Endodermal cell (in vitro differentiated cells): Measurements from ENCODE around the gene ERMP1. TPM values are rescaled to one million over a fixed set of nuclear protein-coding genes. Genes with fewer than 3 reads are reported as not detected.

ENCODE experiments used
- DNase-seq: peaks from one replicate; pipeline ENCODE4 v3.0.0-alpha.2; 2017
- H3K27ac ChIP-seq: 2 replicates; pipeline ENCODE4 v1.5.1; 2013; ENCODE audit warnings: mild to moderate bottlenecking, low read depth, low read length, moderate library complexity
- H3K27me3 ChIP-seq: 2 replicates; pipeline ENCODE4 v1.6.1; 2013; ENCODE audit warnings: mild to moderate bottlenecking, low read length, moderate library complexity; ENCODE audit not compliant: insufficient read depth, control insufficient read depth, poor library complexity, severe bottlenecking
- H3K36me3 ChIP-seq: 2 replicates; pipeline ENCODE4 v1.7.0; 2013; ENCODE audit warnings: mild to moderate bottlenecking, low read length, moderate library complexity; ENCODE audit not compliant: control insufficient read depth, insufficient read depth
- H3K4me1 ChIP-seq: one replicate; pipeline ENCODE4 v1.7.0; 2013; ENCODE audit warnings: low read length; ENCODE audit not compliant: control insufficient read depth, insufficient read depth
- H3K4me3 ChIP-seq: 2 replicates; pipeline ENCODE4 v1.5.1; 2013; ENCODE audit warnings: mild to moderate bottlenecking, low read length, moderate library complexity
- H3K9ac ChIP-seq: 2 replicates; pipeline ENCODE4 v1.6.1; 2013; ENCODE audit warnings: mild to moderate bottlenecking, low read length, moderate library complexity; ENCODE audit not compliant: poor library complexity, severe bottlenecking; ENCODE audit errors: extremely low read depth
- H3K9me3 ChIP-seq: 2 replicates; pipeline ENCODE4 v1.6.1; 2013; ENCODE audit warnings: mild to moderate bottlenecking, low read length, moderate library complexity; ENCODE audit not compliant: control insufficient read depth
- H3K27ac Mint-ChIP-seq: 2 replicates; pipeline ENCODE4 v1.8.0; 2020; ENCODE audit warnings: mixed read lengths
- H3K27me3 Mint-ChIP-seq: 2 replicates; pipeline ENCODE4 v1.8.0; 2021; ENCODE audit warnings: mild to moderate bottlenecking, mixed read lengths; ENCODE audit not compliant: insufficient read depth
- H3K36me3 Mint-ChIP-seq: 2 replicates; pipeline ENCODE4 v1.8.0; 2020; ENCODE audit warnings: low read depth, mixed read lengths
- H3K4me1 Mint-ChIP-seq: 2 replicates; pipeline ENCODE4 v1.8.0; 2020; ENCODE audit warnings: mixed read lengths
- H3K4me3 Mint-ChIP-seq: 2 replicates; pipeline ENCODE4 v1.8.0; 2020; ENCODE audit warnings: mild to moderate bottlenecking, moderate library complexity, mixed read lengths
- H3K9me3 Mint-ChIP-seq: 2 replicates; pipeline ENCODE4 v1.8.0; 2020; ENCODE audit warnings: mild to moderate bottlenecking, mixed read lengths
- CTCF ChIP-seq: fragments of 200-600 bp; sonication (generic); conservative IDR thresholded peaks from 2 replicates; pipeline ENCODE4 v1.5.0; 2021; ENCODE audit warnings: antibody characterized with exemption, mild to moderate bottlenecking
- WGBS, 2 experiments: methylation state at CpG; one replicate each; pipeline versions ENCODE4 v1.1.5 to v1.1.7; 2013; ENCODE audit warnings: missing lambda C conversion rate in 2 of 2, mixed read lengths in 1 of 2; ENCODE audit not compliant: insufficient coverage in 1 of 2, insufficient read length in 1 of 2; 5-methylcytosine and 5-hydroxymethylcytosine counted together
- total RNA-seq, 2 donors: library from RNA; stranded (reverse); fragmentation: NEBNext Ultra II Directional in 1 of 2; extraction: Animal tissue kit (Norgen Biotek cat#: 25700) in 1 of 2; gene quantifications; 2 replicates in 1 of 2; 3 replicates in 1 of 2; pipeline ENCODE4 v1.2.1, GENCODE V29; 2021

The ERMP1 gene
- total RNA-seq, 2 donors from 2014 or later = 22.8 to 36.0 TPM

GRCh38 chr9:5756633-5757032 lies 76.3 kb downstream of the ERMP1 start:
- no peak for DNase-seq
- H3K27me3 ChIP-seq = no peaks in the 10 kb centered on the region

GRCh38 chr9:5750569-5750968 lies 82.3 kb downstream of the ERMP1 start:
- no peak overlapping the region for H3K27ac ChIP-seq
- WGBS, 2 experiments = 96% methylated on average over 1 of the region's 1 CpG; no CpG with 5 or more reads in 1 of the 2 experiments

More at GRCh38 chr9:5756633-5757032, 76.3 kb downstream of the ERMP1 start:
- Mint-ChIP-seq H3K9me3 (no peaks in the 10 kb centered on the region), H3K27ac (no peak overlapping the region), H3K4me3 (no peak overlapping the region), H3K27me3 (no peaks in the 10 kb centered on the region), H3K36me3 (peaks cover 40% of the 10 kb centered on the region), H3K4me1 (no peaks in the 10 kb centered on the region)
- no peak overlapping the region for H3K4me3 ChIP-seq
- H3K9ac ChIP-seq = no peak overlapping the region
- H3K9me3 ChIP-seq = no peaks in the 10 kb centered on the region
- no peak overlapping the region for H3K27ac ChIP-seq
- no peak for TF ChIP-seq CTCF
- no peaks in the 10 kb centered on the region for H3K4me1 ChIP-seq
- 98 to 100% methylated on average over 1 to 3 of the region's 3 CpGs for WGBS, 2 experiments
- H3K36me3 ChIP-seq = peaks cover 63% of the 10 kb centered on the region

GRCh38 chr9:5749306-5749705 lies 83.6 kb downstream of the ERMP1 start:
- no peak for TF ChIP-seq CTCF
- DNase-seq = no peak
- Mint-ChIP-seq H3K27ac (no peak overlapping the region), H3K9me3 (peaks cover 8% of the 10 kb centered on the region), H3K4me3 (no peak overlapping the region), H3K27me3 (no peaks in the 10 kb centered on the region), H3K36me3 (peaks cover 46% of the 10 kb centered on the region), H3K4me1 (no peaks in the 10 kb centered on the region)
- Histone ChIP-seq H3K4me3 (no peak overlapping the region), H3K27ac (no peak overlapping the region), H3K4me1 (no peaks in the 10 kb centered on the region), H3K27me3 (no peaks in the 10 kb centered on the region), H3K36me3 (peaks cover 74% of the 10 kb centered on the region), H3K9me3 (peaks cover 20% of the 10 kb centered on the region), H3K9ac (no peak overlapping the region)
- 95 to 100% methylated on average over 1 to 4 of the region's 4 CpGs for WGBS, 2 experiments

More at GRCh38 chr9:5750569-5750968, 82.3 kb downstream of the ERMP1 start:
- H3K4me3 ChIP-seq = no peak overlapping the region
- Mint-ChIP-seq H3K4me3 (no peak overlapping the region), H3K9me3 (peaks cover 8% of the 10 kb centered on the region), H3K36me3 (peaks cover 40% of the 10 kb centered on the region), H3K27me3 (no peaks in the 10 kb centered on the region), H3K27ac (no peak overlapping the region), H3K4me1 (no peaks in the 10 kb centered on the region)
- no peaks in the 10 kb centered on the region for H3K27me3 ChIP-seq
- no peak for DNase-seq
- no peak overlapping the region for H3K9ac ChIP-seq
- peaks cover 65% of the 10 kb centered on the region for H3K36me3 ChIP-seq
- H3K9me3 ChIP-seq = peaks cover 20% of the 10 kb centered on the region
- no peaks in the 10 kb centered on the region for H3K4me1 ChIP-seq
- no peak for TF ChIP-seq CTCF
